22Rv1 (cell line): ENCODE measurements around the gene TNRC6C.

Experiments
- H3K27ac ChIP-seq: fragments of 450-650 bp; 2 replicates; pipeline ENCODE4 v1.5.1; 2017
- ZFX ChIP-seq: fragments of 450-650 bp; IDR thresholded peaks from 2 replicates; pipeline ENCODE4 v1.6.1; 2017; ENCODE audit warnings: antibody characterized with exemption, borderline replicate concordance
- TF ChIP-seq, protein P1 (sequence below): fragments of 450-650 bp; IDR thresholded peaks from 2 replicates; pipeline ENCODE4 v1.5.1; 2017; ENCODE audit warnings: mild to moderate bottlenecking

TNRC6C gene

DNA sequence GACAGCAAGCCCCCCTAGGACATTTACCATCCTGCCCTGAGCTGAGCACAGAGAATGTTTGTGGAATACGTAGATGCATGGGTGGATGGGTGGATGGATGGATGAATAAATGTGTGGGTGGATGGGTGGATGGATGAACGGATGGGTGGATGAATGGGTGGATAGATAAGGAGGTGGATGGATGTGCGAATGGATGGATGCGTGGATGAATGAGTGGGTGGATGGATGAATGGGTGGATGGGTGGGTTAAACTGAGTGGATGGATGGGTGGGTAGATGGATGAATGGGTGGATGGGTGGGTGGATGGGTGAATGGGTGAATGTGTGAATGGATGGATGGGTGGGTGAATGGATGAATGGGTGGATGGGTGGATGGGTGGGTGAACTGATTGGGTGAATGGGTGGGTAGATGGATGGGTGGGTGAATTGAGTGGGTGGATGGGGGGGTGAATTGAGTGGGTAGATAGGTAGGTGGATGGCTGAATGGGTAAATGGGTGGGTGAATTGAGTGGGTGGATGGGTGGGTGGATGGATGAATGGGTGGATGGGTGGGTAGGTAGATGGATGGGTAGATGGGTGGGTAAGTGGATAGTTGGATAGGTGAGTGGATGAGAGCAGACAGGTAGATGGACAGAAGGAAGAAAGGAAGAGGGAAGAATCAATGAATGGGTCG lies 164.9 kb downstream of the TNRC6C start:
- H3K27ac ChIP-seq, result no peak overlapping the region
- TF ChIP-seq, protein P1, sequence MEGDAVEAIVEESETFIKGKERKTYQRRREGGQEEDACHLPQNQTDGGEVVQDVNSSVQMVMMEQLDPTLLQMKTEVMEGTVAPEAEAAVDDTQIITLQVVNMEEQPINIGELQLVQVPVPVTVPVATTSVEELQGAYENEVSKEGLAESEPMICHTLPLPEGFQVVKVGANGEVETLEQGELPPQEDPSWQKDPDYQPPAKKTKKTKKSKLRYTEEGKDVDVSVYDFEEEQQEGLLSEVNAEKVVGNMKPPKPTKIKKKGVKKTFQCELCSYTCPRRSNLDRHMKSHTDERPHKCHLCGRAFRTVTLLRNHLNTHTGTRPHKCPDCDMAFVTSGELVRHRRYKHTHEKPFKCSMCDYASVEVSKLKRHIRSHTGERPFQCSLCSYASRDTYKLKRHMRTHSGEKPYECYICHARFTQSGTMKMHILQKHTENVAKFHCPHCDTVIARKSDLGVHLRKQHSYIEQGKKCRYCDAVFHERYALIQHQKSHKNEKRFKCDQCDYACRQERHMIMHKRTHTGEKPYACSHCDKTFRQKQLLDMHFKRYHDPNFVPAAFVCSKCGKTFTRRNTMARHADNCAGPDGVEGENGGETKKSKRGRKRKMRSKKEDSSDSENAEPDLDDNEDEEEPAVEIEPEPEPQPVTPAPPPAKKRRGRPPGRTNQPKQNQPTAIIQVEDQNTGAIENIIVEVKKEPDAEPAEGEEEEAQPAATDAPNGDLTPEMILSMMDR, result no peak
- no peak for TF ChIP-seq ZFX

DNA sequence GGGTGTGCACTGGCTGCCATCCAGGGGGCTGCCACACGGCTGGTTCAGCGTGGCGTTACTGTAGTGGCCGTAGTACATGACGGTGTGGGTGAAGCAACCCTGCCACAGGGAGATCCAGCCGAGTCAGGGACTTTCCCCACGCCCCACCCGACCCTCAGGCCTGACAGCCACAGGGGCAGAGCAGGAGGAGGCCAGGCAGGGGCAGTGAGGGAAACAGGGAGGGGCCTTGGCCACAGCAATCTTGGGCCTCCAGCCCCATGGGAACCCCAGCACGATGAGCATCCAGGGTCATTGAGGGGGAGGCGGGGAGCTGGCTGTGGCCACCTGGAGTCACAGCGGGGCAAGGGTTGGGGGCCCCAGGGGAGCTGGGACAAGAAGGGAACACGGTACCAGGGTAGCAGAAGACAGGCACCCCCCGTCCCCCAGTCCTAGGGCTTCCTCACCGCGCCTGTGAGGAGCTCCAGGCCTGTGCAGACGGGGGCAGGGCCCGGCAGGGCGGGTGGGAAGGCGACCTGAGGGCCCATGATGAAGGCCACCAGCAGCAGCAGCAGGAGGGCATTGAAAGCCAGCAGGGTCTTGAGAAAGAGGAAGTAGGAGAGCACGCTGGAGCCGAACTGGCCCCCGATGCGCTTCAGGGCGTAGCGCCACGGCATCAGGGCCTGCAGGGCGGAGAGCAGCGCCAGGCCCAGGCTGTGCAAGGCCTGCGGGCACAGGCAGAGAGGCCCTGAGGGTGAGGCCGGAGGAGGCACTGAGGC lies 165.8 kb downstream of the TNRC6C start:
- H3K27ac ChIP-seq, result no peak overlapping the region
- TF ChIP-seq, protein P1, result no peak
- TF ChIP-seq ZFX, result no peak

DNA sequence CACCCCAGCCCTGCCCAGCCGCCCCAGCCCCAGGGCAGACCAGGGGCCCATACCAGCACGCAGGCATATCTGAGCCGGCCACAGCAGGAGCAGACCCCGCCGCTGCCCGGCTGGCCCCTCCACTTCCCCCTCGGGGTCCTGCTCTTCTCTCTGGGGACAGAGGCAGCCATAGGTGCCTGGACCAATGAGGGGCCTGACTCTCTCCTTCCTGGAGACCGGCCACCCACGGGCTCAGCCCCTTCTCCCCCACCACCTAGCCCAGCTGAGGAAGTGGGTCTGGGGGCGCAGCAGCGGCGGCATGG lies 166.3 kb downstream of the TNRC6C start:
- no peak for TF ChIP-seq ZFX
- TF ChIP-seq, protein P1, result no peak
- no peak overlapping the region for H3K27ac ChIP-seq

DNA sequence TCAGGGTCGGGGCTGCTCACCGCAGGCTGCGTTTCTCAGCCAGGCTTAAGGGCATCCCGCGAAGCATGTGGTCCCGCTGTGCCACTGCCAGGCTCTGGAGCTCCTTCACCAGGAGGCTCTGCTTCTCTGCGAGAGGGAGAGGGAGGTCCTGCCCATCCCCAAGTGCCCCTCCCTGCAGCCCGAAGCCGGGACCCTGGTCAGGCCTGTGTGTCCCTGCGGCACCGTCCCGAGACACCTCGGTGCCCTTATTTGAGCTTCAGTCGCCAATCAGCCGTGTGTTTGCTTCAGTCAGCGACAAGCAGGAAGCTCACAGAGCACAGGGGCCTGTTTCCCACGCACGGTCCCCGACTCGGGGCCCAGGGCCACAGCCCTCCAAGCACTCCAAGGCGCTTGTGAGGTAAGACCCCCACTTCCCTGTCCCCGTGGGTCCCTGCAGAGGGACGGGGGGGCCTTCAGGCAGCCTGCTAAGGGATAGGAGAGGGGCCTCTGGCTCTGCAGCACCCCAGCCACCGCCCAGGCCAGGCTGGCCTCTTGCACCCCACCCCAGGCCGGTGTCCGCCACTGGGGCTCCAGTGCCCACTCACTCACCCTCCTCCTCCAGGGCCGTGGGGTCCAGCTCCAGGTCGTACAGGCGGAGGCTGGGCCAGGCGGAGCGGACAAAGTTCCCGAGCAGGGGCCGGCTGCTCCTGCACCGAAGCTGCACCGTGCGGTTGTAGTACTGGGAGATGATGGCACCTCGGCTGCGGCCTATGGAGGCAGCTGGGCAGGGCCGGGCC lies 166.8 kb downstream of the TNRC6C start:
- TF ChIP-seq, protein P1, result no peak
- TF ChIP-seq ZFX, result no peak
- no peak overlapping the region for H3K27ac ChIP-seq

DNA sequence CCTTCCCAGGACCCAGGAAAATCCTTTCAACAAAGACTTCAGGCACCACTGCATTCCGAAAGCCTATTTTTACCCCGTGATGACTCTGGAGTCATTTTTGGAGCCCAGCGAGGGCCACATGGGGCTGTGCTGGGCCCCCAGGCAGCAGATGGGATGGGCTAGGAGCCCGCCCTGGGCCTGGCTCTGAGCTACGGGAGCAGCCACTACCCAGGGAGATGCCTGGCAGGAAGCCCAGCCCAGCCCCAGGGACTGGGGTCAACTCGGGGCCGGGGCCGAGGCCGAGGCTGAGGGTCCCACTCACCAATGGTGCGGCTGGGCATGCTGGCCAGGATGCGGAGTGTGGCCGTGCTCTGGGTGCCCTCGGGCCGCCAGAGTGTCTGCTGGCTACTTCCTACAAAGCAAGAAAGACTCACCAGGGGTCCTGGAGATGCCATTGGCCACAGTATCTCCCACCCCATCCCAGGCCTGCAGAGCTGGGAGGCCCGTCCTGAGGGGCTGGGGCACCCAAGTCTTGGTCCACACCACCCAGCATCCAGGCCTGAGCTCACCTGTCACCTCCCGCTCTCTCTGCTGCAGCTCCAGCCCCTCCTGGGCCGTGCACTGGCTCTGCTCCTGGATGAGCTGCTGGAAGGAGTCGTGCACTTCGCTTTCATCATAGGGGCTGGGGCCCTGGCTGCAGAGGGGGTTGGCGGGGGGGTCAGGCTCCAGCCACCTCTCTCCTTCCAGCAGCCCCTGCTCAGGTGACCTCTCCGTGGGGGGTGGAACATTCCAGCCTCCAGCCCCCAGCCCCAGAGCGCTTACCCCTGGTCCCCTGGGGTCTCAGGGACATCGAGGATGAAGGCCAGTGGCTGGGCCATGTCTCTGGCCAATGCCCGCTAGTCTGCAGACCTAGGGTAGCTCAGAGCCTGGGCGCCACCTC lies 167.7 kb downstream of the TNRC6C start:
- H3K27ac ChIP-seq, result no peak overlapping the region
- TF ChIP-seq, protein P1, result no peak
- TF ChIP-seq ZFX, result no peak

DNA sequence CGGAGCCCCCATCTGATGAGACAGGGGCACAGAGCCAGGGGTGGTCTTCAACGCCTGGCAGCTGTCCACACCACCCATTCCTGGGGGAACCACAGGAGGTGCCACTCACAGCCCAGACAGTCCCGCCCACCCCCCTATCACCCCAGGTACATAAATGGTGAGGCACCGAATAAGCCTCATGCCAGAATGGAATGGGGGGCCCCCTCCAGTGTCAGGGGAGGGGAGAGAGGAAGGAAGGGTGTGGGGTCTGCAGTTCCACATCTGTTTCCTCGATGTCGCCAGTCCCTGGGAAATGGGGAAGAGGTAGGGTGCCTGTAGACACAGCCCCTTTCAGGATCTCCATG lies 168.4 kb downstream of the TNRC6C start:
- H3K27ac ChIP-seq, result no peak overlapping the region
- TF ChIP-seq, protein P1, result no peak
- TF ChIP-seq ZFX, result no peak
